RWPE2 (cell line): ENCODE data around the gene ZNF184.

Experiments used
- ATAC-seq: fragments of 200-7000 bp; cut with Tn5 transposase; 3 replicates; pipeline ENCODE4 v1.9.1; 2021; ENCODE audit warnings: low read depth
- DNase-seq: peaks from one replicate; pipeline ENCODE4 v3.0.0-alpha.2; 2020; ENCODE audit warnings: low spot score
- H3K27ac ChIP-seq: fragments of 450-650 bp; 2 replicates; pipeline ENCODE4 v1.5.1; 2017; ENCODE audit warnings: mild to moderate bottlenecking; ENCODE audit not compliant: poor library complexity, severe bottlenecking
- H3K27me3 ChIP-seq: fragments of 250-450 bp; sonication (Bioruptor Pico); 2 replicates; pipeline ENCODE4 v1.5.1; 2021; ENCODE audit warnings: mild to moderate bottlenecking, moderate library complexity; ENCODE audit not compliant: insufficient read depth, poor library complexity, severe bottlenecking
- H3K36me3 ChIP-seq: fragments of 250-450 bp; sonication (Bioruptor Pico); 2 replicates; pipeline ENCODE4 v1.5.1; 2020; ENCODE audit warnings: low read depth, mild to moderate bottlenecking, moderate library complexity
- H3K4me1 ChIP-seq: fragments of 250-450 bp; sonication (Bioruptor Pico); 2 replicates; pipeline ENCODE4 v1.5.1; 2021; ENCODE audit warnings: mild to moderate bottlenecking, moderate library complexity; ENCODE audit not compliant: insufficient read depth, poor library complexity, severe bottlenecking
- H3K4me3 ChIP-seq: fragments of 250-450 bp; sonication (Bioruptor Pico); 2 replicates; pipeline ENCODE4 v1.5.1; 2021; ENCODE audit warnings: mild to moderate bottlenecking, moderate library complexity; ENCODE audit not compliant: severe bottlenecking
- H3K9me3 ChIP-seq: fragments of 250-450 bp; sonication (Bioruptor Pico); 2 replicates; pipeline ENCODE4 v1.5.1; 2021; ENCODE audit warnings: mild to moderate bottlenecking, moderate library complexity; ENCODE audit not compliant: severe bottlenecking
- CTCF ChIP-seq: fragments of 450-650 bp; IDR thresholded peaks from one replicate; pipeline ENCODE4 v1.5.1; 2017; ENCODE audit warnings: mild to moderate bottlenecking, moderate library complexity; ENCODE audit not compliant: poor library complexity, severe bottlenecking

The ZNF184 gene

GRCh38 chr6:27495386-27496135 is 22.7 kb upstream of the ZNF184 start:
- TF ChIP-seq CTCF: peak; percentile 22
- no peak for DNase-seq

GRCh38 chr6:27494987-27495385 is 22.1 kb upstream of the ZNF184 start:
- peak overlapping the region; percentile 56 for H3K4me3 ChIP-seq
- peak overlapping the region; percentile 8 for H3K27ac ChIP-seq
- no peaks in the 10 kb centered on the region for H3K36me3 ChIP-seq
- no peak for DNase-seq
- TF ChIP-seq CTCF: no peak
- no peaks in the 10 kb centered on the region for H3K27me3 ChIP-seq
- H3K9me3 ChIP-seq: no peaks in the 10 kb centered on the region
- peak; percentile 17; the same call in 1 of the 3 replicates for ATAC-seq
- no peaks in the 10 kb centered on the region for H3K4me1 ChIP-seq

More at GRCh38 chr6:27495386-27496135, 22.7 kb upstream of the ZNF184 start:
- peak; percentile 86 for ATAC-seq
- no peaks in the 10 kb centered on the region for H3K9me3 ChIP-seq
- H3K4me3 ChIP-seq: peak overlapping the region; percentile 56
- H3K27me3 ChIP-seq: no peaks in the 10 kb centered on the region
- H3K4me1 ChIP-seq: no peaks in the 10 kb centered on the region
- H3K36me3 ChIP-seq: no peaks in the 10 kb centered on the region
- H3K27ac ChIP-seq: peak overlapping the region; percentile 8

GRCh38 chr6:27494103-27494502 is 21.2 kb upstream of the ZNF184 start:
- DNase-seq (no peak), ATAC-seq (no peak)
- H3K4me3 ChIP-seq: no peak overlapping the region
- no peak overlapping the region for H3K27ac ChIP-seq
- H3K27me3 ChIP-seq: no peaks in the 10 kb centered on the region
- no peaks in the 10 kb centered on the region for H3K9me3 ChIP-seq
- no peak for TF ChIP-seq CTCF
- no peaks in the 10 kb centered on the region for H3K4me1 ChIP-seq
- no peaks in the 10 kb centered on the region for H3K36me3 ChIP-seq

GRCh38 chr6:27492631-27493190 is 19.8 kb upstream of the ZNF184 start:
- no peak for DNase-seq
- H3K36me3 ChIP-seq: no peaks in the 10 kb centered on the region
- ATAC-seq: no peak
- no peak for TF ChIP-seq CTCF
- no peaks in the 10 kb centered on the region for H3K4me1 ChIP-seq
- H3K27me3 ChIP-seq: no peaks in the 10 kb centered on the region
- no peak overlapping the region for H3K4me3 ChIP-seq
- no peaks in the 10 kb centered on the region for H3K9me3 ChIP-seq
- no peak overlapping the region for H3K27ac ChIP-seq
